ENCODE results near the gene KIF18A.
"Not testable (repeated sequence)": the region's sequence is repeated elsewhere in the genome, so short reads cannot be mapped to it uniquely, and the experiment has no call there.

KIF18A gene

DNA sequence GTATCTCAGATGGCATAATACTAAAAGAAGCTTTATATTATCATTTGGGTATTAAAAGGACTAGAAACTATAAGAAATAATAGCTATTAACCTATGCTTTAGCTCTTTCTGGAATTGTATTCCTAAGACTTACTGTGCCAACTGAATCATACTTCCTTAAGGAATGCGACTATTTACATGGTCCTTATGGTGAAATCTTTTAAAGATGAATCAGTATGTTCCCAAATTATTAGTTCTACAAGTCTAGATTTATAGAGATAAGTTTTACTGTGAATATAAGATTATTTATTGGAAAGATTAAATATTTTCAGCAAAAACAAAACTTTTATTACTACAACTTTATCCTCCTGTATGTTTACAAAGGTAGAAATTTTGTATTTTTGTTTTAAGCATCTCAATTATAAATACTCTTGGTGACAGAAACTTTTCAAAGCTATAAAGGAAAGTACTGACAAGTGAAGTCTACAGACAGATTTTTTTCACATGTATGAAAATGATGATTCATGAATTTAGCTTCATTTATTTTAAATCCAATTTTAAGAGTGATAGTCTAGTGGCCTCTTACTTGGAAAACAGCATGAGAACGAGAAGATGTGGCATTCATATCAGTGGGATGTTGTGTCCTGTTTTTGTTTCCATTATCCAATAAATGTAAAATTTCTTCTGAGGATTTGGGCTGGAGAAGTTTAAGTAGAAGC, 17.8 kb downstream of the KIF18A start:
- CTCF ChIA-PET = interaction anchor here (1.3 to 1.8 kb wide), 5 partner anchors 10 to 1254 kb away, joined by 3 to 5 read pairs (median 4); no protein-coding TSS in a partner anchor
- TF ChIP-seq, protein P1, sequence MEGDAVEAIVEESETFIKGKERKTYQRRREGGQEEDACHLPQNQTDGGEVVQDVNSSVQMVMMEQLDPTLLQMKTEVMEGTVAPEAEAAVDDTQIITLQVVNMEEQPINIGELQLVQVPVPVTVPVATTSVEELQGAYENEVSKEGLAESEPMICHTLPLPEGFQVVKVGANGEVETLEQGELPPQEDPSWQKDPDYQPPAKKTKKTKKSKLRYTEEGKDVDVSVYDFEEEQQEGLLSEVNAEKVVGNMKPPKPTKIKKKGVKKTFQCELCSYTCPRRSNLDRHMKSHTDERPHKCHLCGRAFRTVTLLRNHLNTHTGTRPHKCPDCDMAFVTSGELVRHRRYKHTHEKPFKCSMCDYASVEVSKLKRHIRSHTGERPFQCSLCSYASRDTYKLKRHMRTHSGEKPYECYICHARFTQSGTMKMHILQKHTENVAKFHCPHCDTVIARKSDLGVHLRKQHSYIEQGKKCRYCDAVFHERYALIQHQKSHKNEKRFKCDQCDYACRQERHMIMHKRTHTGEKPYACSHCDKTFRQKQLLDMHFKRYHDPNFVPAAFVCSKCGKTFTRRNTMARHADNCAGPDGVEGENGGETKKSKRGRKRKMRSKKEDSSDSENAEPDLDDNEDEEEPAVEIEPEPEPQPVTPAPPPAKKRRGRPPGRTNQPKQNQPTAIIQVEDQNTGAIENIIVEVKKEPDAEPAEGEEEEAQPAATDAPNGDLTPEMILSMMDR (IDR thresholded peaks at IDR 0.05; ENCODE audit: insufficient read depth, low read length, missing control alignments) = no peak
- POLR2A ChIA-PET = no interaction called here
- DNase-seq (ENCODE audit: low read depth, low spot score) = peak; percentile 23
- H3K4me3 ChIP-seq (ENCODE audit: low read depth, low read length) = no peak overlapping the region

DNA sequence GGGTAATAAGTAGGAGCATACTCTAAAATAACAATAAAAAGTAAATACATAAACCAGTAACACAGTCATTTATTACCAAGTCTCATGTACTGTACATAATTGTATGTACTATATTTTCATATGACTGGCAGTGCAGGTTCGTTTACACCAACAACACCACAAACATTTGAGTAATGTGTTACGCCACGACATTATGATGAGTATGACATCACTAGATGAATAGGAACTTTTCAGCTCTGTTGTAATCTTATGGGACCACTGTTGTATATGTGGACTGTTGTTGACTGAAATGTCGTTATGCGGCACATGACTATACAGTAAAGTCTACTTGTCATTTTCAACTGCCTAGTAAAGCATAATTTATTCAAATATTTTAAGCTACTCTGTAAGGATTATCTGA, 18.6 kb downstream of the KIF18A start:
- CTCF ChIA-PET = interaction anchor here (1.3 to 1.8 kb wide), 4 partner anchors 10 to 1239 kb away, joined by 3 to 5 read pairs (median 4); no protein-coding TSS in a partner anchor
- DNase-seq (ENCODE audit: low read depth, low spot score) = no peak
- H3K4me3 ChIP-seq (ENCODE audit: low read depth, low read length) = no peak overlapping the region
- POLR2A ChIA-PET = no interaction called here
- TF ChIP-seq, protein P1 (IDR thresholded peaks at IDR 0.05; ENCODE audit: insufficient read depth, low read length, missing control alignments) = no peak

- POLR2A ChIA-PET; DNase-seq (ENCODE audit: low read depth, low spot score); H3K4me3 ChIP-seq (ENCODE audit: low read depth, low read length): not testable (repeated sequence)
- CTCF ChIA-PET = interaction anchor here (2.2 kb wide), 2 partner anchors 386 to 388 kb away, joined by 6 to 9 read pairs; partner anchors contain the start of gene BDNF
Observed at GRCh38 chr11:28087693-28088092, 20.3 kb downstream of the KIF18A start.

DNA sequence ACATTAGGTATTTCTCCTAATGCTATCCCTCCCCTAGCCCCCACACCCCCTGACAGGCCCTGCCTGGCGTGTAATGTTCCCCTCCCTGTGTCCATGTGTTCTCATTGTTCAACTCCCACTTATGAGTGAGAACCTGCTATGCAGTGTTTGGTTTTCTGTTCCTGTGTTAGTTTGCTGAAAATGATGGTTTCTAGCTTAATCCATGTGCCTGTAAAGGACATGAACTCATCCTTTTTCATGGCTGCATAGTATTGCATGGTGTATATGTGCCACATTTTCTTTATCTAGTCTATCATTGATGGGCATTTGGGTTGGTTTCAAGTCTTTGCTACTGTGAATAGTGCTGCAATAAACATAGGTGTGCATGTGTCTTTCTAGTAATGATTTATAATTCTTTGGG, 20.8 kb downstream of the KIF18A start:
- POLR2A ChIA-PET; H3K4me3 ChIP-seq (ENCODE audit: low read depth, low read length); DNase-seq (ENCODE audit: low read depth, low spot score): not testable (repeated sequence)
- CTCF ChIA-PET = interaction anchor here (1.4 to 2.2 kb wide), 3 partner anchors 385 to 1247 kb away, joined by 3 to 9 read pairs (median 6); partner anchors contain the start of gene BDNF

- ChIA-PET POLR2A (no interaction called here), CTCF (interaction anchor here (1.4 to 2.2 kb wide), 3 partner anchors 384 to 1248 kb away, joined by 3 to 9 read pairs (median 6); partner anchors contain the start of gene BDNF)
- H3K4me3 ChIP-seq (ENCODE audit: low read depth, low read length) = no peak overlapping the region
- TF ChIP-seq, protein P1 (IDR thresholded peaks at IDR 0.05; ENCODE audit: insufficient read depth, low read length, missing control alignments) = no peak
- DNase-seq (ENCODE audit: low read depth, low spot score) = peak; percentile 74
Observed at GRCh38 chr11:28086569-28086968, 21.4 kb downstream of the KIF18A start.

GRCh38 chr11:28083118-28083517, 24.8 kb downstream of the KIF18A start:
- CTCF ChIA-PET = interaction anchor here (1.3 to 1.4 kb wide), 2 partner anchors 366 to 384 kb away, joined by 4 to 5 read pairs; no protein-coding TSS in a partner anchor
- POLR2A ChIA-PET = no interaction called here
- TF ChIP-seq, protein P1 (IDR thresholded peaks at IDR 0.05; ENCODE audit: insufficient read depth, low read length, missing control alignments) = no peak
- no peak overlapping the region for H3K4me3 ChIP-seq (ENCODE audit: low read depth, low read length)
- no peak for DNase-seq (ENCODE audit: low read depth, low spot score)

DNA sequence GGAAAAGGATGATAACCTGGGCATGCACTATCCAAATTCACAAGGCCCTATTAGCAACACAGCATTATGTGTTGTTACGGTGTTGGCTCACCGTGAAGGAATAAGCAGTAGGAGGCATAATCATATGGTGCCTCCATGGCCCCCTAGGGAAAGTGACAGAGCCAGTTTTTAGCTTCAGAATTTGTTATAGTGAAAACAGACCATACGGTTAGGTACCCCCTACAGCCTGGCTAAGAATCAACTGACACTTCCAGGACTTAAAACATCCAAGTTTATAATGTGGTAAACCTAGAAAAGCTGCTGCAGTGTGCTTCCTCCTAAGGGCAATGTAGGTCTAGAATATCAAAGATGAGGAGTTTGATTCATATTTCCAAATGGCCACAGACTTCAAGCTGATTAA, 30.4 kb downstream of the KIF18A start:
- TF ChIP-seq, protein P1 (IDR thresholded peaks at IDR 0.05; ENCODE audit: insufficient read depth, low read length, missing control alignments) = no peak
- no peak overlapping the region for H3K4me3 ChIP-seq (ENCODE audit: low read depth, low read length)
- ChIA-PET CTCF (no interaction called here), POLR2A (no interaction called here)
- no peak for DNase-seq (ENCODE audit: low read depth, low spot score)
